ENCODE results near the gene TRIP6. TPM values are rescaled to one million over a fixed set of nuclear protein-coding genes. Genes with fewer than 3 reads are reported as not detected.
A peak's percentile ranks its signal among the peaks of the same experiment; 100 is the strongest.

Gene TRIP6
- total RNA-seq, 2 donors from 2014 or later, result 107 to 114 TPM

- 94% methylated on average over 4 of the region's 5 CpGs for WGBS, 2 experiments (ENCODE audit: insufficient coverage in 1 of 2, insufficient read length in 1 of 2)
- Histone ChIP-seq H3K4me1 (ENCODE audit: control insufficient read depth, insufficient read depth, low read length) (no peaks in the 10 kb centered on the region), H3K9me3 (ENCODE audit: control insufficient read depth, low read length) (no peaks in the 10 kb centered on the region), H3K36me3 (ENCODE audit: control insufficient read depth, insufficient read depth, low read length) (no peaks in the 10 kb centered on the region), H3K27ac (ENCODE audit: low read depth, low read length) (no peak overlapping the region), H3K27me3 (ENCODE audit: control insufficient read depth, insufficient read depth, low read length, poor library complexity, severe bottlenecking) (no peaks in the 10 kb centered on the region), H3K9ac (ENCODE audit: extremely low read depth, low read length, poor library complexity, severe bottlenecking) (no peak overlapping the region), H3K4me3 (ENCODE audit: low read length) (no peak overlapping the region)
- Mint-ChIP-seq H3K27me3 (ENCODE audit: insufficient read depth) (no peaks in the 10 kb centered on the region), H3K27ac (no peak overlapping the region), H3K4me3 (no peak overlapping the region), H3K4me1 (peaks cover 17% of the 10 kb centered on the region), H3K36me3 (ENCODE audit: low read depth) (peaks cover 6% of the 10 kb centered on the region), H3K9me3 (peaks cover 7% of the 10 kb centered on the region)
- DNase-seq, result no peak
- TF ChIP-seq, protein P1, sequence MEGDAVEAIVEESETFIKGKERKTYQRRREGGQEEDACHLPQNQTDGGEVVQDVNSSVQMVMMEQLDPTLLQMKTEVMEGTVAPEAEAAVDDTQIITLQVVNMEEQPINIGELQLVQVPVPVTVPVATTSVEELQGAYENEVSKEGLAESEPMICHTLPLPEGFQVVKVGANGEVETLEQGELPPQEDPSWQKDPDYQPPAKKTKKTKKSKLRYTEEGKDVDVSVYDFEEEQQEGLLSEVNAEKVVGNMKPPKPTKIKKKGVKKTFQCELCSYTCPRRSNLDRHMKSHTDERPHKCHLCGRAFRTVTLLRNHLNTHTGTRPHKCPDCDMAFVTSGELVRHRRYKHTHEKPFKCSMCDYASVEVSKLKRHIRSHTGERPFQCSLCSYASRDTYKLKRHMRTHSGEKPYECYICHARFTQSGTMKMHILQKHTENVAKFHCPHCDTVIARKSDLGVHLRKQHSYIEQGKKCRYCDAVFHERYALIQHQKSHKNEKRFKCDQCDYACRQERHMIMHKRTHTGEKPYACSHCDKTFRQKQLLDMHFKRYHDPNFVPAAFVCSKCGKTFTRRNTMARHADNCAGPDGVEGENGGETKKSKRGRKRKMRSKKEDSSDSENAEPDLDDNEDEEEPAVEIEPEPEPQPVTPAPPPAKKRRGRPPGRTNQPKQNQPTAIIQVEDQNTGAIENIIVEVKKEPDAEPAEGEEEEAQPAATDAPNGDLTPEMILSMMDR (conservative IDR thresholded peaks at IDR 0.05), result no peak
Observed at GRCh38 chr7:100832281-100832633, 34.9 kb upstream of the TRIP6 start.

GRCh38 chr7:100835903-100836811 is 31.0 kb upstream of the TRIP6 start:
- H3K27ac Mint-ChIP-seq, result peak overlapping the region; percentile 99
- DNase-seq, result peak; percentile 96
- peaks cover 23% of the 10 kb centered on the region for H3K4me1 Mint-ChIP-seq
- Histone ChIP-seq H3K27me3 (ENCODE audit: control insufficient read depth, insufficient read depth, low read length, poor library complexity, severe bottlenecking) (no peaks in the 10 kb centered on the region), H3K4me1 (ENCODE audit: control insufficient read depth, insufficient read depth, low read length) (peaks cover 5% of the 10 kb centered on the region), H3K9ac (ENCODE audit: extremely low read depth, low read length, poor library complexity, severe bottlenecking) (peak overlapping the region; percentile 77), H3K27ac (ENCODE audit: low read depth, low read length) (peak overlapping the region; percentile 87), H3K9me3 (ENCODE audit: control insufficient read depth, low read length) (no peaks in the 10 kb centered on the region), H3K4me3 (ENCODE audit: low read length) (peak overlapping the region; percentile 77), H3K36me3 (ENCODE audit: control insufficient read depth, insufficient read depth, low read length) (no peaks in the 10 kb centered on the region)
- TF ChIP-seq, protein P1 (conservative IDR thresholded peaks at IDR 0.05), result no peak
- 13 to 15% methylated on average over 6 to 17 of the region's 17 CpGs for WGBS, 2 experiments (ENCODE audit: insufficient coverage in 1 of 2, insufficient read length in 1 of 2)
- peaks cover 9% of the 10 kb centered on the region for H3K9me3 Mint-ChIP-seq
- no peaks in the 10 kb centered on the region for H3K27me3 Mint-ChIP-seq (ENCODE audit: insufficient read depth)
- peaks cover 11% of the 10 kb centered on the region for H3K36me3 Mint-ChIP-seq (ENCODE audit: low read depth)
- H3K4me3 Mint-ChIP-seq, result peak overlapping the region; percentile 64

DNA sequence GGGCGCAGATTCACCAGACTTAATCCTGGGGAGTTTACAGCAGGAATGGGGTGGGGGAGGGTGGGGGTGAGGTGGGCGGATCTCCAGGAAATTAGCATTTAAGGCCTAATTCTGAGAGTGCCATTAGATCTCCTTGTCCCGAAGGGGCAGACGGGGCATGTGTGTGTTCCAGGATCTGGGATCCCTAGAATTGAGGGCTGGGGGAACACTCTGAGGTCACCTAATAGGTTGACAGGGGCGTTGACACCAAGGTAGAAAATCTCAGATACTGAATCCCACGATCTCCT is 30.4 kb upstream of the TRIP6 start:
- Mint-ChIP-seq H3K27ac (peak overlapping the region; percentile 99), H3K4me1 (peaks cover 21% of the 10 kb centered on the region), H3K4me3 (peak overlapping the region; percentile 64), H3K9me3 (peaks cover 9% of the 10 kb centered on the region), H3K27me3 (ENCODE audit: insufficient read depth) (no peaks in the 10 kb centered on the region), H3K36me3 (ENCODE audit: low read depth) (peaks cover 11% of the 10 kb centered on the region)
- Histone ChIP-seq H3K9me3 (ENCODE audit: control insufficient read depth, low read length) (no peaks in the 10 kb centered on the region), H3K27ac (ENCODE audit: low read depth, low read length) (peak overlapping the region; percentile 87), H3K4me3 (ENCODE audit: low read length) (peak overlapping the region; percentile 77), H3K27me3 (ENCODE audit: control insufficient read depth, insufficient read depth, low read length, poor library complexity, severe bottlenecking) (no peaks in the 10 kb centered on the region), H3K4me1 (ENCODE audit: control insufficient read depth, insufficient read depth, low read length) (peaks cover 5% of the 10 kb centered on the region), H3K36me3 (ENCODE audit: control insufficient read depth, insufficient read depth, low read length) (no peaks in the 10 kb centered on the region), H3K9ac (ENCODE audit: extremely low read depth, low read length, poor library complexity, severe bottlenecking) (peak overlapping the region; percentile 76)
- no peak for DNase-seq
- TF ChIP-seq, protein P1 (conservative IDR thresholded peaks at IDR 0.05), result no peak
- WGBS, 2 experiments (ENCODE audit: insufficient coverage in 1 of 2, insufficient read length in 1 of 2), result 5 to 7% methylated on average over 2 to 6 of the region's 6 CpGs

All from endodermal cell (in vitro differentiated cells).